ENCODE results near the gene SIK2.
A peak's percentile ranks its signal among the peaks of the same experiment; 100 is the strongest.

SIK2 gene

DNA sequence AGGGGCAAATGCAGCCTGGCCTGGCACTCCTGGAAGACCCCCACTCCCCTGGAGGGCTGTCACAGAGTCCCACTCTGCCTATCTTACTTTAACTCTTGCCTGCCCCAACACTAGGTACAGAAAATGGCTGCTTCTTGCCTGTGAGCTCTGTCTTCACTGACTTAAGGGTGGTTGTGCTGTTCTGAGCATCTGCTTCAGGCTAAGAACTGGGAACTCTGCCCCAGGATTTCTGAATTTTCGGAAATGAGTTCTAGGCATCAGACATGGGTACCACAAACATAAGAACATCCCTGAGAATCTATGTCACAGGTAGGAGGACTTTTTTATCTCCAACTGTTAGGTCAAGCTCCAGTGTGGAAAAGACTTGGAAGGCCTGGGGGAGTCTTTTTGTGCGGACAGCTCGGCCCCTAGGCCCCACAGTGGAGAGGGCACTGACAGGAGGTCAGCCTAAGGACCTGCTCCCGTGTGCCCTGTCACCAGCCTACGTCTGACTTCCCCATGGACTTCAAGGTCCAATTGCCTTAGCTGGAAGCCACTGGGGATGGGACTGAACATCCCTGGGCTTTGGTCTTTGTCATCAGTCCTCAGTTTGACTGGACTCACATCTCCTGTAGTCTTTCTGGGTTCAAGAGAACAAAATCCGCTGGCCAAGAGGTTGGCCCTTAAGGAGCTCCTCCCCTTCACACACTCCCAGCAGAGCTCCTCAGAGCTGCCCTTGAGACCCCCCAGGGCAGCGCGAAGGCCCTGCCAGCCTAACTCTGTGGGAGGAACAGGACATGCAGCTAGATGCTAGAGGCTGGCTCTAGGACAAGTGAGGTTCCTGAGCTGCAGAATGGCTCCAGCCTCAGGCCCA lies 132.1 kb downstream of the SIK2 start:
- no peak for DNase-seq

DNA sequence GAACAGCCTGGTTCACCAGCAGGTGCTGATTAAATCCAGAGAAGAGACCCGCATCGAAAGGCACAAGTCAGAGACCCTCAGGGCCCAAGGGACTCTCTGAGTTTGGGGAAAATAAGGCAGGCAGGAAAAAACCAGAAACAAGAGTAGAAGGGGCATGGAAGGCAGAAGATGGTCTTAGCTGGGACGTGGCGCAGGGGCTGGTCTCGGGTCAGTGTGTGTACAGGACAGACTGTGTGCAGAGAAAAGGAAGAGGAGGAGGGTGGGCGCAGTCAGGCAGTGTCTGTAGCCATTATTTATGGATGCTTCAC lies 132.7 kb downstream of the SIK2 start:
- no peak for DNase-seq

DNA sequence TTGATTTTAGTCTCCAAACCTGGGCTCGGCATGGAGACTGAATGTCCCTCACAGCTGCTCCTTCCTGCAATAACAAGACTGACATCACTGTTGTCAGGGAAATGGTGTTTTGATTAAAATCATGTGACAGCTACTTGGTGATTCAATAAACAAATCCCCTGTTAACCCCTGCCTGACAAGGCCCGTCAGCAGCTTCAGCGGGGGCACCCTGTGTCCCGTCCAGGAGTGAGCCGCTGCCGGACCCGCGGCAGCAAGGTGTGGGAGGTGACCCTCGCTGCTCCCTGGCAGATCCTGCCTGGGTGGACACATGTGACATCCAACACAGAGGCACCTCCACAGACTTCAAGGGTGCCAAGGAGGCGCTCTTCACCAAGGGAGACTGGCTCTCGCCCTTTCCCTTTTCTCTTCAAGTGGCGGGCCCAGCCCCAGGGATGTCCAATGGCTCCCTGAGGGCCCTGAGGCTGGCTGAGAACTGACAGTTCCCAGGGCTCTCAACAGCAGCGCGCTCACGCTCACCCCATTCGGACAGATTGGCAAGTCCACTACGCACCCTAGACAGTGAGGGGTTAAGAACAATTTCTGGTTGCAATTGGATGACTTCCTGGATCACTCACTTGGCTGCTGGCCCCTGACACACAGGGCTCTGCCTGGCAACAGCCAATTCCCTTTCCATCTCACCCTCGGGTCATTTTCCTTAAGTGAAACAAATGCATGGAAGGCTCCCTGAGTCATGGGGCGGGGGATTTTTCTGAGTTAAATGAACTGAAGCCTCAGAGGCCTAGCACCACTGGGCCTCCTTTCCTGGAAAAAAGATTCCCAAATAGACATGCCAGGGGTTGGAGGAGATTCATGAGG lies 133.2 kb downstream of the SIK2 start:
- peak; percentile 90 to 93 for DNase-seq

DNA sequence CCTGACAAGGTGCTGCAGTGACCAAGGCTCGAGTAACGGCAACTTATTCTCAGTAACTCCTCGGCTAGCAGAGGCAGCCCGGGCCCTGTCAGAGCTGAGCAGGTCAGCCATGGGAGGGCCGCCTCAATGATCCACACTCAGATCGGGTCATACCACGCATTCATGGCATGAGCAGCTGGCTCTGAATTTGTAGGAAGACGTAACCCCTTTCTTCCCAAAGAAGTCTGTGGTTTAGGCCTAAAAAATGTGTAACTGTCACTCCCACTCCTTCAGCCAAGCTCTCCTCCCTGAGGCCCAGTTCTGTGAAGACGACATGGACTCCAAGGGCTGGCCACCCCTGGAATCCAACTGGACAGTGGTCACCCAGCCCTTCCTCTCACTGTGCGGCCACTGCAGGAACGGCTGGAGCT lies 133.9 kb downstream of the SIK2 start:
- no peak for DNase-seq

DNA sequence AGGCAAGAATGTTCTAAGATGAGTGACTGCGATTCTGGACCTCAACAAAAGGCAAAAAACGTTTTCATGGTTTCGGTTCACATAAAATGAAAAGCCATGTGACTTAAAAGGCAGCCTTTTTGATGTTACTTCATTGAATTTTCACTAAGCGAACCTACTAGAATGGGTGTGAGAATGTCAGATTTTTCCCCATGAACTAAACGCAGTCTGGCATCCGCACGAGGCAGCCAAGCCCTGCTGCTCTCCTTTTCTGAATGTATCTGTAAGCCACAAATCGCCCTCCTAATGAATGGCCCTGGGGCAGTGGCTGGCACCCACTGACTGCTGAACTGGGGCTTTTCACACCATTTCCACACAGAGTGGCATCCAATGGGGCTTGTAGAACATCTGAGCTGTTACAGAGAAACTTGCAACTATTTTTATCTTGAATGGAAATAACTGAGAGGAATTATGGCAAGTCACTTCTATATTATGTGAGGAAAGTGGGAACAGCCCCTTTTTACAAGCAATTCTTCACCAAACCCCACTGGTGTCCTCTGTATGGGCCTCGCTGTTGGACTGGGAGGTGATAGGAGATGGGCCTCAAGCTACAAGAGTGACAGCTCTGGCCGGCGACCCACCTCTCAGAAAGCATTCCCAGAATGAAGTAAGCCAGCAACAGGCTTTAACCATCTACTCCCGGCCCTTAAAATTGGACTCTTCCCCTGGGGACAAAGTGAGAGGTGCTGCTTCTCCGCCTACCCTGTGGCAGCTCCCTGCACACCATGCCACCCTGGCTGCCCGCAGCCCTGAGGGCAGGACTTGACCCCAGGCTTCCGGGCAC lies 134.6 kb downstream of the SIK2 start:
- no peak for DNase-seq

DNA sequence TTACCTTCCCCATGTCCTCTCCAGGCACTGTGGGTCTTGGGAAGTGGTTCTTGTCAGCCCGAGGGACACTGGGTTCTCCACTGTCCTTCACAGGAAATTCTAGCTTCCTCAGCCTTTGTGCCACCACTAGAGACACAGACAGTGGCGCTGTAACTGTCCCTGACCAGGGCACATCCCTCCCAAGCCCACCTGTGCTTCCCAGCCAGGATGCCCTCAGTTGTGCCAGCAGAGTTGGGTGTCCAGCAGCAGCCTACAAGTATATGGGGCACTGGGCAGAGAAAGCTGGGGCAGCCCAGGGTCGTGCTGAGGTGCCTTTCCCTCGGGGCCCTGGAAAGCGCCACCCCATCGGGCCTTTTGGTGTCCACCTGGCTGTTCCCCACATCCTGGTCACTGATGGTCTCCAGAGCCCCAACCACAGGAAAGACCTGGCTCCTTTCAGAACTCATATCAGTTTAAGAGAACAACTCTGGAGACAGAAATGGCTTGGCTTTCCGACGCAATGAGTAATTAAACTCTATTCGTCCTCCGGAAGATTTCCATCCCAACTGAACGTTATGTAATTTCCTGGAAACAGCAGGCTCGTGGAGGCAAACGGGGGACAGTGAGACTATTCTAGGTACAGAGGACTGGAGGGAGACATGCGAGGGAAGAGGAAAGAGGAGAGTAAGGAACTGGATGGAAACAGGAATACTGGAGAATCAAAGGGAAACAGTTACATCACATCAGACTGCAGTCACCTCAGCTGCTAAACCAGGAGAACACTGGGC lies 135.4 kb downstream of the SIK2 start:
- DNase-seq: no peak

DNA sequence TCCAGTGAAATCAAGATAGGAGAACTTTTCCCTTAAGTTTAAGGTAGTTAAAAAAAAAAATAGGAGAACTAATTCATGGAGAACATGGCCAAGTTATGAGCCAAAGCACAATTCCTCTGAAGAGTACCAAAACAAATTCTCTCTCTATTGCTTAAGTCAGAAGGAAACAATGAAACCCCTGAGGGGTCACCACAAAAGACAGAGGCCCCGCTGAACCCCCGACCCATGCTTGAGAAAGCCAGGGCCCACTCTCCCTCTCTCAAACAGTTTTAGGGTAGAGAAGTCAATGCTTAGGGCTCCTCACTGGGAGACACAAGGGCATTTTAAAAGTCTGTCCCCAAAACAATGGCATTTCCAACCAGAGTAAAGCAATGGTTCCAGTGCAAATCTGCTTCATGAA lies 137.1 kb downstream of the SIK2 start:
- DNase-seq: no peak

DNA sequence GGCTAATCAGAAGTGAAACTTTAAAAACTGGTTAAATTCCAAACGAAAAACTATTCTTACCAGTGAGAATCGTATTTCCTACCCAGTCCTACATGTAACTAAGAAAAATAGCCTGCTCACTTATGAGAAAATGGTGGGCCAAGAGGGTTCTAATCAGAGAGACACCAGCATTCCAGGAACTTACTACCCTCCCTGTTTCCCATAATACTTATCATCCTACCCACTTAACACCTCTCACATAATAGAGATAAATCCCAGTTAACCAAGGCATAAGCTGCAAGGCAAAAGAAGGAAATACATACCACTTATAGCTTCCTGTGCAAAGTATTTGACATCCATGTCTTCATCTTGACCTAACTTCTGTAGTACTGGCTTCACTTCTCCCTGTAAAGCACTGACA lies 139.5 kb downstream of the SIK2 start:
- no peak for DNase-seq

DNA sequence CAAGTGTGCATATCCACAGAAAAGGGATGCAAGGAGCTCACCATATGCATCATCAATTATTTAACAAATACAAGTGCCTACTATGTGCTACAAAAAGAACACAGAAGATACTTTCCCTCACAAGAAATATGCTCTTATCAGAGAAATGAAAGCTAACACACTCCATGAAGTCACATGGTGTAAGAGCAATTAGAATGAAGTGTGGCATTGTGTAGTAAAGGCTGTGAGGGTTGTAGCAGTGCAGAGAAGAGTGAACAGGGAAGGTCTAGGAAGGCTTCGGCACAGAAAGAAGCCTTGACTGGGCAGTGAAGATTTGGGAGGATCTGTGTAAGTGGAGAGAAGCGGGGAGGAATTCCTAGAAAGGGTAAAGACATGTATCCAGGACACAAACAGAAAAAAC lies 141.5 kb downstream of the SIK2 start:
- DNase-seq: no peak

DNA sequence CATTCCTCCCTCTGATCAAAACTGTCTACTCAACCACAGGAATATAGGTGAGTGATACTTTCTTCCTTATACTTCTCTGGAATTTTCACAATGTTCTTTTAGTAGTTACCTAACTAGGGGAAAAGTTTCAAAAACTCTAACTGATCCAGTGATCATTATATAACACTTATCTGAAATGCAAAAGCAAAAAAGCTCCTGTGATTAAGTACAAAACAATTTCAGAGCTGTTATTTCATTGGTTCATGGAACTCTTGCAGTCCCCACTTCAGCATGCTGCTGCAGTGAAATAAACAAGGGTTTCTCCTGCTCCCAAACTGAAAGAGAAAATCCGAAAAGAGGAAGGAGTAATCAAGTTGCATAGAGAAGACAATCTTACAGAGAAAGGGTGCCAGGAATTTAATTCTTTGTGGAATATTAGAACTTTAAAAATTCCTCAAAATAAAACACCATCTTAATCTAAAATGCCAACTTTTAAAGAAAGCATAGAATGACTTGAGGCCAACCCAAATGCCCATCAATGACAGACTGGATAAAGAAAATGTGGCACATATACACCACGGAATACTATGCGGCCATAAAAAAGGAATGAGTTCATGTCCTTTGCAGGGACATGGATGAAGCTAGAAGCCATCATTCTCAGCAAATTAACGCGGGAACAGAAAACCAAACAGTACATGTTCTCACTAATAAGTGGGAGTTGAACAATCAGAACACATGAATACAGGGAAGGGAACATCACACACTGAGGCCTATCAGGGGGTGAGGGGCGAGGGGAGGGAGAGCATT lies 143.7 kb downstream of the SIK2 start:
- DNase-seq: no peak

DNA sequence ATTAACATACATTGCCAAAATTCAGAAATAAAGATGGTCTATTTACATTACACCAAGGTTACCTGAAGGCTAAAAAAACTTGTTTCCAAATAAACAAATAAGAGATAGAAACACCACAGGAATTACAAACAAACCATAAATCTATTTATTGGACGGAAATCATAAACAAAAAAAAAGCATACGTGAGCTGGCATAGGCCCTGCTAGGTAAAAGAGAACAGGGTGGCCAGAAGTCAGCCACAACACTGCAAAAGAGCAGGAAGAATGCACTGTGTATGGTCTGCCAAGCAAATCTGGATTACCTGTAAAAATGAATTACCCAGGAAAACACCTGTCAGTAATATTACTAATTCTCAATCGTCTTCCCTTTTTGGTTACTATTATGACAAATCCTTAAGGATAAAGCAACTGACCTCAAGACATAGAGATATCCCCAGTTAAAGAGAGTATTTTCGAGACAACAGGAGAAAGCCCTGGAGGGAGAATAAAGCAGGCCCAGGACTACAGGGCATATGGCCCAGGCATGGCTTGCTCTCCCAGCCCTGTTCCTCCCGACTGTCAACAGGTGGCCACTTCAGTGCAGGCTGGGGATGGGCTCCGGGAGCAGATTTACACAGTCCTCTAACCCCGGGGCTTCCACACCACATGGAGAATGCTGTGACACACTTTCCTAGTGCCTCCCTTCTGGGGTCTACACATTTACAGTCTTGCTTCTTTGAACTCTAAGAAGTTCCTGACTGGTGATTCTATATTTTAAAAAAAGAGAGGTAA lies 146.0 kb downstream of the SIK2 start:
- DNase-seq: no peak

DNA sequence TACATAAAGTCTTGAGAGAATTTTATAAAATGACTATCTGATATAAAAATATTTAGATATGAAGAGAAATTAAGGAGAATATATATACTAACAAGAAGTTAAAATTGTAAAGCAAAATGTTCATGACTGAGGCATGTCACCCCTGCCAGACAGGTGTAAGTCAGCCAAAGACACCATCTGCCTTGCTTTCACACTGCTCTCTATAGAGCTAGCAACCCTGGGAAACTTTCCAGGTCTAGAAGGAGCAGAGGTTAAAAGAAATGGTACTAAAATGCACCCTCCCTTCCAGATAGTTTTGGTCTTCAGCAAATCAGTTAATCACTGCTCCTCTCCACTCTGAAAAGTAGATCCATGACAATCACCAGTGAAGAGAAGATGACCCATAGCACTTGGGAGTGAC lies 147.4 kb downstream of the SIK2 start:
- no peak for DNase-seq

DNA sequence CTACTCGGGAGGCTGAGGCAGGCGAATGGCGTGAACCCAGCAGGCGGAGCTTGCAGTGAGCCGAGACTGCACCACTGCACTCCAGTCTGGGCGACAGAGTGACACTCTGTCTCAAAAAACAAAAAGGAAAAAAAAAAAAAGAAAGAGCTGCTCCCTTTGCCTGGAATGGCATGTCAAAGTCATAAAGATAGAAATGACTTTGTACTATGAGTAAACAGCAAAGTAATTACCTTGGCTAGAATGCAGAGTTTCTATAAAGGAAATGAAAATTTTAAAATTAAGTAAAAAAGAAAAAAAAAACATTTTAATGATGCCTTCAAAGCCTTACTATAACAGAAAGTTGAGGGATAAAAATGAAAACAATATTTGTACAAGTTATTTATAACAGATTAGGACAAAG lies 153.8 kb downstream of the SIK2 start:
- DNase-seq: no peak

DNA sequence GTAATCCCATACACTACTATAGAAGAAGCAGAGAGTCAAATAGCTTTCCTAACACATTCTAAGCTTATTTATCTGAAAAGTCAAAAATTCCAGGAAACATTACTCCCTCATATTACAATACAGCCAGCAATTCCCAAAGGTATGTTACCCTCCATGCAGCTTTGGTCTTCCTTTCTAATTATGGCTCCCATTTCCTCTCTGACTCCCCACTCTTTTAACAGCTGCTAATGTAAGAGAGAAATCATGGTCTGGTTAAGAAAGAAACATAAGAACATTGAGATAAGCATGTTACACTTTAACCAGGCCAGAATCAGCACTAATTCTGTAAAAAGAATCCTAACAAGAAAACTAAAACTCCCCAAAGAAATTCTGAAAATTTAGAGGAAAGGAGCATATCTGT lies 157.1 kb downstream of the SIK2 start:
- DNase-seq: no peak

DNA sequence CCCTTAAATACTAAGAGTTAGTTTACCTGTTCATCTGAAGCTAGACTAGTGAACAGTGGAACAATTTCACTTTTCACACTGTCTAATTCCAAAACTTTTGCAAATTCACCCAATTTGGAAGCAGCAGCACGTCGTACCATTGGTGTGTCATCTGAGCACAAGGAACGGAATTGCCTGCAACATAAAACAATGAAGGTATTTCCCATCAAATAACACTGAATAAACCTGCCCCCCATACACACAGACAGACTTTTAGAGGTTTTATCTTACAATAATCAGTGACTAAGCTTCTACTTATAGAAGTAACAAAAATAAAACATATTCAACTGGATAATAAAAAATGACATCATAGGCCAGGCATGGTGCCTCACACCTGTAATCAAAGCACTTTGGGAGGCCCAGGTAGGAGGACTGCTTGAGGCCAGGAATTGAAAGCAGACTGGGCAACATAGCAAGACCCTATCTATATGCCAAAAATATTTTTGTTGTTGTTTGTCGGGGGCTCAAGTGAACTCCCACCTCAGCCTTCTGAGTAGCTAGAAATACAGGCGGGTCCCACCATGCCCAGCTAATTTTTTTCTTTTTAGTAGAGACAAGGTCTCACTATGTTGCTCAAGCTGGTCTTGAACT lies 157.6 kb downstream of the SIK2 start:
- no peak for DNase-seq

DNA sequence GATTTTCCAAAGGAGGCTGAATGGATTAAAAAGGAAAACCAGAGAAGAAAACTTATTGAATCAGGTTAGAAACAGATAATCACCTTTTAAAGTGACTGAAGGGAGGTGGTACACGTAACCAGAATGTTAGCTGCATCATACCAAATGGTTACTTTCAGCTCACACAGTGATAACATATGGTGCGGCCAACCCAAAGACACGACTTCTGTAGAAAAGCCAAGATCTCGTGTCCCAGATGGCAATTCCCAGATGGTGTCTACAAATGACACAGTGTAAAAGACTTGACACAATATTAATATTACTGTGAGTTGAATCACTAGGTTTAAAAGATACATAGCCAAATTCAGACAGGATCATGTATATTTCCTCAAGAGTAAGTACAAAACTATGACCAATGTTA lies 158.8 kb downstream of the SIK2 start:
- no peak for DNase-seq

DNA sequence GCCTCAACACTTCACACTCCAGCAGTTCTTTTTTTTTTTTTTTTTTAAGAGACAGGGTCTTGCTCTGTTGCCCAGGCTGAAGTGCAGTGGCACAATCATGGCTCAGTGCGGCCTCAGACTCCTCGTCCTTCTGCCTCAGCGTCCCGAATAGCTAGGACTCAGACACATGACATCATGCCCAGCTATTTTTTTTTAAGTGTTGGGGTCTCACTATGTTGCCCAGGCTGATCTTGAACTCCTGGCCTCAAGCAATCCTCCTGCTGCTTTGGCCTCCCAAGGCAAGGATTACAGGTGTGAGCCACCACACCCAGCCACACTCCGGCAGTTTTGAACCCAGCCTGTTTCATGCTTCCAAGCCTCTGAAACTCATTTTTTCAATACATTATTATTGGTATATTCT lies 160.3 kb downstream of the SIK2 start:
- no peak for DNase-seq

DNA sequence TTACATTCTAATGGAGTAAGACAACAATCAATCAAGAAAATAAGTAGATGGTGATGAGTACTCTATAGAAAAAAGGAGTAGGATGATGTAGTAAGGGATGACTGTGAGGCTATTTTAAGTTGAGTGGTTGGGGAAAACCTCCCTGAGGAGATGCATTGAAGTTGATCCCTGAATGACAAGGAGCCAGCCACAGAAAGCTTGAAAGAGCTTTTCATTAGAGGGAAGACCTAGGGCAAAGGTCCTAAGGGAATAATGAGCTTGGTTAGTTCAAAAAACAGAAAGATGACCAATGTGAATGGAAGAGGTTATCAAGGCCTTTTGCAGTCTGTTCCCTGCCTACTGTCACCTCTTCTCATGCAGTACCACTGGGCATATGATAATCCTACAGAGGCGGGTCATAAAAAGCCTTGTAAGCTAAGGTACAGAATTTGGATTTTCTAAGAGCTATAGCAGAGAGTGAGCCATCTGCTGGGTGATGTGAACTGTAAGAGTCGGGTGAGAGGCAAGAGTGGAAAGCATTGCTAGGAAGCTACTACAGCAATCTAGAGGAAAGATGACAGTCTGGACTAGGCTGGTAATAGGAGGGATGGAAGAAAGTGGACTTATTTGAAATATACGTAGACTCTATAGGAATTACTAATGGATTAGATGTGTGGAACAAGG lies 160.9 kb downstream of the SIK2 start:
- DNase-seq: no peak

DNA sequence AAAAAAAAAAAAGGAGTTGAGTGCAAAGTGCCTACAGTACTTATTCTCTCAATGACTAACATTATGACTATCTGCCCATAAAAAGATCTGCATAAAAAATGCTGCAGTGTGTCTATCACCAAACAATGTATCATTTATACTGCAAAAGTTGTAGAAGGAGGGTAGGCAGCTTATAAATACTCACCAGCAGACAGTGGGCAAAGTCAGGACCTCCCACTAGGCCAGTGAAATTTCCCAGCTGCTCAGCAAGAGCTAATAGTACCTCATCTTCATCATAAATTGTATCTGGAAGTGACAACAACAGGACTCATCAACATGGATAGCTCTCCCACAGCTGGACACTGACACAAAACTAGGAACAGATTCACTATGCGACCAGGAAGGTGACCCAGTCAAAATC lies 162.4 kb downstream of the SIK2 start:
- no peak for DNase-seq
